GM21423 (cell line): ENCODE measurements around the gene ANKRD11.
A peak's percentile ranks its signal among the peaks of the same experiment; 100 is the strongest.

Experiments used
- ATAC-seq: cut with Tn5 transposase; IDR thresholded peaks from one replicate; pipeline ENCODE4 v1.9.1; 2021; ENCODE audit warnings: mild to moderate bottlenecking, moderate library complexity; ENCODE audit not compliant: unreplicated experiment

The ANKRD11 gene

GRCh38 chr16:89490439-89491237 lies at the start of gene ANKRD11:
ANKRD11 (minus strand) TSS chr16:89490561; CDS start chr16:89317019, 173,542 bp downstream.
- ATAC-seq: peak; percentile 85

GRCh38 chr16:89538286-89538685 lies 47.9 kb upstream of the ANKRD11 start:
- no peak for ATAC-seq

GRCh38 chr16:89537549-89537925 lies 47.2 kb upstream of the ANKRD11 start:
- no peak for ATAC-seq

GRCh38 chr16:89536886-89537548 lies 46.7 kb upstream of the ANKRD11 start:
- no peak for ATAC-seq

- no peak for ATAC-seq
Measured at GRCh38 chr16:89536371-89536770, 46.0 kb upstream of the ANKRD11 start.

GRCh38 chr16:89534252-89534756 lies 43.9 kb upstream of the ANKRD11 start:
- no peak for ATAC-seq

GRCh38 chr16:89531821-89532526 lies 41.6 kb upstream of the ANKRD11 start:
- ATAC-seq: no peak

- ATAC-seq: no peak
Measured at GRCh38 chr16:89530401-89531381, 40.3 kb upstream of the ANKRD11 start.

- ATAC-seq: no peak
Measured at GRCh38 chr16:89529097-89529496, 38.7 kb upstream of the ANKRD11 start.

GRCh38 chr16:89525146-89525913 lies 35.0 kb upstream of the ANKRD11 start:
- ATAC-seq: no peak

- no peak for ATAC-seq
Measured at GRCh38 chr16:89523680-89524344, 33.5 kb upstream of the ANKRD11 start.

- ATAC-seq: no peak
Measured at GRCh38 chr16:89522287-89522686, 31.9 kb upstream of the ANKRD11 start.

- ATAC-seq: no peak
Measured at GRCh38 chr16:89519881-89520280, 29.5 kb upstream of the ANKRD11 start.

GRCh38 chr16:89517128-89517527 lies 26.8 kb upstream of the ANKRD11 start:
- no peak for ATAC-seq

GRCh38 chr16:89512453-89512852 lies 22.1 kb upstream of the ANKRD11 start:
- ATAC-seq: no peak

- no peak for ATAC-seq
Measured at GRCh38 chr16:89511374-89511773, 21.0 kb upstream of the ANKRD11 start.

- no peak for ATAC-seq
Measured at GRCh38 chr16:89510526-89510925, 20.2 kb upstream of the ANKRD11 start.

GRCh38 chr16:89507834-89508590 lies 17.7 kb upstream of the ANKRD11 start, which contains the start of gene SPG7:
SPG7 (plus strand) TSS chr16:89508403; CDS start chr16:89508418, 15 bp downstream.
- peak; percentile 56 for ATAC-seq
